ENCODE results near the gene IDH3G. TPM values are rescaled to one million over a fixed set of nuclear protein-coding genes. Genes with fewer than 3 reads are reported as not detected.

IDH3G gene
- total RNA-seq, 1 experiment from 2014 or later: 43.2 TPM

DNA sequence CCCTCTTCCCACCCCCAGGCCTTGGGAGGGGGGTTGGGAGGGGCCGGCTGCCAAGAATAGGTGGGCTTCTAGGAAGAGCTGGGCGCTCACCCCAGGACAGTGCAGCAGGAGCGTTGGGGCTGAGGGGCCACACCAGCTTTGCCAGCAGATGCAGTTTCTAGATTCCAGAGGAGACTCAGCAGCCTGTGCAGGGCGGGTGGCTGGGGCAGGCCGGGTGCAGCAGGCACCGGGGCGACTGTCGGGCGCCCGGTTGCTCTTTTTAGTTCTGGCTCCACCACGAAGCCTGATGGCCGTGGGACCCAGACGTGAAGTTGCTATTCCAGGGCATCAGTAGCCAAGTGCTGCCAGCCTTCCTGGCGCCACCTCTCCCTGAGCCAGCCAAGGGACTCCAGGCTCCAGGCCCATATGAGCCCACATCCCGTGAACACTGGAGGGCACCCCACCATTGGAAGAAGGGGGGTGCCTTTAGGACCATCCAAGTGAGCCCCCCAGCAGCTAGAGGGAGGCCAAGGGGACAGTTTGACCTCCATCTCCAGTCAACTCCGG lies 6.1 kb upstream of the IDH3G start:
- no peak overlapping the region; a peak in 1 of 7 replicates for H3K27ac Mint-ChIP-seq
- peaks cover 0 to 6% of the 10 kb centered on the region in 2 experiments; a peak in 2 of 4 replicates for H3K4me1 Mint-ChIP-seq
- peaks cover 28 to 48% (median 31%) of the 10 kb centered on the region in 3 experiments for H3K36me3 Mint-ChIP-seq (ENCODE audit: insufficient read depth in 1 of 3, low read depth in 3 of 3)
- Histone ChIP-seq H2AK5ac (ENCODE audit: insufficient read length, low read length) (no peak overlapping the region), H3K27ac (ENCODE audit: insufficient read length, low read depth, low read length) (no peak overlapping the region), H2BK12ac (ENCODE audit: insufficient read length, low read depth, low read length) (no peak overlapping the region), H3K4me2 (ENCODE audit: insufficient read depth, insufficient read length, low read length) (no peak overlapping the region), H2BK120ac (ENCODE audit: low read depth, low read length, poor library complexity, severe bottlenecking) (no peak overlapping the region), H4K5ac (ENCODE audit: insufficient read length, low read depth, low read length) (no peak overlapping the region), H4K8ac (replicated peaks; ENCODE audit: insufficient read length, low read depth, low read length) (no peak overlapping the region), H2BK5ac (ENCODE audit: insufficient read length, low read length) (no peak overlapping the region), H3K9me3 (ENCODE audit: control insufficient read depth, low read depth, low read length) (peaks cover 15% of the 10 kb centered on the region), H2AFZ (ENCODE audit: low read length) (no peak overlapping the region), H4K20me1 (ENCODE audit: control insufficient read depth, insufficient read depth, insufficient read length) (no peaks in the 10 kb centered on the region), H3K56ac (ENCODE audit: insufficient read length, low read depth, low read length) (no peak overlapping the region), H3K14ac (ENCODE audit: insufficient read depth, low read length) (no peak overlapping the region), H2BK15ac (ENCODE audit: low read depth, low read length) (no peak overlapping the region), H3K79me2 (ENCODE audit: insufficient read depth, low read length) (no peaks in the 10 kb centered on the region), H3K4me1 (ENCODE audit: insufficient read depth, low read length) (no peaks in the 10 kb centered on the region), H3K4ac (ENCODE audit: low read depth, low read length) (no peak overlapping the region), H3T11ph (ENCODE audit: low read length) (no peak overlapping the region), H3K27me3 (ENCODE audit: insufficient read depth, low read length) (no peaks in the 10 kb centered on the region), H2BK20ac (ENCODE audit: low read depth, low read length, poor library complexity, severe bottlenecking) (no peak overlapping the region), H3K9ac (ENCODE audit: extremely low read depth, insufficient read length, low read length) (no peak overlapping the region), H4K91ac (ENCODE audit: insufficient read length, low read depth, low read length) (no peak overlapping the region), H3K18ac (ENCODE audit: insufficient read length, low read depth, low read length) (no peak overlapping the region), H3K79me1 (ENCODE audit: insufficient read depth, low read depth, low read length, poor library complexity, severe bottlenecking) (no peaks in the 10 kb centered on the region), H3K23me2 (ENCODE audit: insufficient read length, low read depth, low read length, poor library complexity, severe bottlenecking) (no peaks in the 10 kb centered on the region), H3K23ac (ENCODE audit: insufficient read length, low read depth, low read length) (no peak overlapping the region)
- peaks cover 2% of the 10 kb centered on the region; the same call in 1 of the 2 replicates for H3K27me3 Mint-ChIP-seq (ENCODE audit: low read depth)
- peaks cover 55 to 75% of the 10 kb centered on the region in 2 experiments for H3K9me3 Mint-ChIP-seq
- no peak overlapping the region for H3K4me3 Mint-ChIP-seq
- TF ChIP-seq, protein P1, sequence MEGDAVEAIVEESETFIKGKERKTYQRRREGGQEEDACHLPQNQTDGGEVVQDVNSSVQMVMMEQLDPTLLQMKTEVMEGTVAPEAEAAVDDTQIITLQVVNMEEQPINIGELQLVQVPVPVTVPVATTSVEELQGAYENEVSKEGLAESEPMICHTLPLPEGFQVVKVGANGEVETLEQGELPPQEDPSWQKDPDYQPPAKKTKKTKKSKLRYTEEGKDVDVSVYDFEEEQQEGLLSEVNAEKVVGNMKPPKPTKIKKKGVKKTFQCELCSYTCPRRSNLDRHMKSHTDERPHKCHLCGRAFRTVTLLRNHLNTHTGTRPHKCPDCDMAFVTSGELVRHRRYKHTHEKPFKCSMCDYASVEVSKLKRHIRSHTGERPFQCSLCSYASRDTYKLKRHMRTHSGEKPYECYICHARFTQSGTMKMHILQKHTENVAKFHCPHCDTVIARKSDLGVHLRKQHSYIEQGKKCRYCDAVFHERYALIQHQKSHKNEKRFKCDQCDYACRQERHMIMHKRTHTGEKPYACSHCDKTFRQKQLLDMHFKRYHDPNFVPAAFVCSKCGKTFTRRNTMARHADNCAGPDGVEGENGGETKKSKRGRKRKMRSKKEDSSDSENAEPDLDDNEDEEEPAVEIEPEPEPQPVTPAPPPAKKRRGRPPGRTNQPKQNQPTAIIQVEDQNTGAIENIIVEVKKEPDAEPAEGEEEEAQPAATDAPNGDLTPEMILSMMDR (conservative IDR thresholded peaks at IDR 0.05): no peak
- no peak for DNase-seq
- no CpG with 5 or more reads among the region's 16 CpGs for WGBS (ENCODE audit: extremely low coverage, insufficient read length, low lambda C conversion rate)

All from H9 (cell line).